Activated T-helper 9 cell treated with anti-CD3 and anti-CD28 coated beads, Interleukin-2, amount 50 U/mL, for 16 hours (primary cell): ENCODE results near the gene EXOC4.

Experiments
- DNase-seq: peaks from one replicate; pipeline ENCODE4 v3.0.0-alpha.2; 2020; ENCODE audit warnings: low read depth

EXOC4 gene

DNA sequence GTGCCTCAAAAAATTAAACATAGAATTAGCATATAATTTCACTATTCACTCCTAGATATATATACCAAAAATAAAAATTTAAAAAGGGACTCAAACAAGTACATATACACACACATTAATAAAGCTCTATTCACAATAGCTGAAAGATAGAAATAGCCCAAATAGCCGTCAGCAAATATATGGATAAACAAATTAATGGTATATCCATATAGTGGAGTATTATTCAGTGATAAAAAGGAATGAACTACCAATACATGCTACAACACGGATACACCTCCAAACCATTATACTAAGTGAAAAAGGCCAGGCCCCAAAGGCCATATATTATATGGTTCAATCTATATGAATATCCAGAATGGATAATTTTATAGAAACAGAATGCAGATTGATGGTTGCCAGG lies 459.7 kb downstream of the EXOC4 start:
- no peak for DNase-seq

GRCh38 chr7:133714654-133715053 lies 461.8 kb downstream of the EXOC4 start:
- DNase-seq = no peak

- DNase-seq = no peak
Measured at GRCh38 chr7:133718131-133718530, 465.3 kb downstream of the EXOC4 start.

DNA sequence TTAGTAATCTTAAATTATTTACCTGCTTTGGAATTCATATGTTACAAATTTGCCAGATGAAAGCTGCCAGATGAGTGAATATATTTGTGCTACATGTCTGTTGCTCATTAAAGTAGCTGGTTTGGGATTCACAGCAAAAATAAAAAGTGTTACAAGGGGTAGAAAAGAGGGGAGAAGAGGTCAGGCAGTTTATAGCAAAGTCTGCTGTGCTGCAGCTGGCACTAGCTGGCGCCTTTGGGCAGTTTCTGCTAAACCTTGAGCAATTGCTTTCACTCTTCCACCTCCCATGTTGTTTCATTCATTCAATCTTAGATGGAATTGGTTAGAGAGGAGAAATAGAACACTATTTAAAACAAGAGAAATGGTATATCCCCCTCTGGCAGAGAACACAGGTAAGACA lies 470.2 kb downstream of the EXOC4 start:
- DNase-seq = no peak

DNA sequence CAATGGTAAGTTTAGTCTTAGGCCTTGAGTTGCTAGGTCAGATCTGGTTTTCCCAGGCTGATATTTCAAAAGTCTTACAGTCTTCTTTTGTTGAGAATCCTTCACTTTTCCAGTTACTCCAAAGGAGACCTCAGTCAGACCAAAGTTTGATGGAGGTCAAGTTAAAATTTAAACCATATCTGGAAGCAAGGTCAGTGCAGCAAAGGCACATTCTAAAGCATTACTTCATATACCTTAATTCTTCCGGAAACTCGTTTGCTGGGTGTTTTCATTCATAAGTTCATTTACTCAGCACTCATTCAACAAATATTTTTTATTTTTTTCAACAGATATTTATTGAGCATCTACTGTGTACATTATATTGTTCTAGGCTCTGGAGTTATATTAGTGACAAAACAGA lies 471.3 kb downstream of the EXOC4 start:
- no peak for DNase-seq

GRCh38 chr7:133724694-133725093 lies 471.8 kb downstream of the EXOC4 start:
- DNase-seq = no peak

DNA sequence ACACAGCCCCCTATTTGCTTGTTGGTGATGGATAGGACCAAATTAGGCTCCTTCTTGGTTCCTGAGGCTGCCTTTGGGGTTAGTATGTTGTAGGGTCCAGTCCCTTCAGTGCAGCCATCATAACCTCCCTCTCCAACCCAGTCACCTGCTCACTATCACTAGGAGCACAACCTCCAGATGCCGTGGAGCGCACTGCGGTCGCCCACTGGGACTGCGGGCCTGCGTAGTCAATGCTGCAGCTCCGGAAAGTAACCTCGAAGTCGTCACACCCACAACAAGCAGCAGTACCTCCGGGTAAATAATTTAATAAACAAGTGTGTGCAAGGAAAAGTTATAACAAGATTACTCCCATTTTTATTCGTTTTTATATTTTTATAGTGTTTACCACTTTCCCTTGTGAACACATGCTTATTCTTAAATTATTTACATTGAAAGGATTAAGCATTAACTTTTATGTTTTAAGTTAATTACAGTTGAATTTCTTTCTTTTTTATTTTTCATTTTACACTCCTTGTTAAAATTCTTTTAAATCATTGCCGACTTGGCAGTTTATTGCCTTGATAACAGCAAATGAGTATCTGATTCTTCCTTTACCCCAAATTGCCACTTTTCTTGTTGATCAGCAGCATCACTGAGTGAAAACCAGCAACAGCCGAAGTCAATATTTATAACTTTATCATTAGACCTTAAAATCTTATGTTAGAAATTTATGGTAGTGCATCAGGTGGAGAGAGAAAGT lies 474.8 kb downstream of the EXOC4 start:
- DNase-seq = no peak

DNA sequence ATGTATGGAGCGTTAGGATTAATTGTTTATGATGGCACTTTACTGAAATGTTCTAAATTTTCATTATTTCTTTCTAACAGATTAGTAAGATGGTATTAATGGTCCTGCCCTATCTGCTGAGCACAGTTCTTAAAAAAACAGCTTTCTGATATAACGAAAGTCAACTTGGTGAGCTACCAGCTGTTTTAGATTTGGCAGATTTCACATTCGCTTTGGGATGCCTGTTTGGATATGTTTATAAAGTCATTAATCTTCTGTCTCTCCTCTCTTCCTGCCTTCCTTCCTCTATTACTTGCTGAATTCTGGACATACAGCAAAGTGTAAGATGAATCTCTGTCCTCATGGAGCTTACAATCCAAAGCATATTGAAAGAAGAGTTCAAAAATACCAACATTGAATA lies 477.5 kb downstream of the EXOC4 start:
- DNase-seq = no peak

GRCh38 chr7:133733401-133733800 lies 480.5 kb downstream of the EXOC4 start:
- no peak for DNase-seq

- no peak for DNase-seq
Measured at GRCh38 chr7:133735222-133735621, 482.3 kb downstream of the EXOC4 start.

DNA sequence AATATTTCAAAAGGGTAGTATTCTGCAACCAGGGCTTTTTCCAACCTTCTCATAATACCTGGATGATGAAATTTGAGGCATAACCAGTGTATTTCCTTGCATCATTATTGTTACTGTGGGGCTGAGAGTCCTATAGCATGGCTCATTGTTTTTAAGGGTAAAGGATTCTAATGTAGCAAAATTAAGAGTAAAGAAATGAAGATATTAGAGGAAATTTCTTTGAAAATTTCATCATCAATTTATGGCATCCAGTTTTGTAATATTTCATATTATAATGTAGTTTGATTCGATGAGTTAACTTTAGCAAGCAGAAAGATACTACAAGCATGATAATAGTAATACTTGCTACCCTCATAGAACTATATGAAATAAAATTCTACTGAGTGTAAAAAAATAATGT lies 486.9 kb downstream of the EXOC4 start:
- DNase-seq = no peak

DNA sequence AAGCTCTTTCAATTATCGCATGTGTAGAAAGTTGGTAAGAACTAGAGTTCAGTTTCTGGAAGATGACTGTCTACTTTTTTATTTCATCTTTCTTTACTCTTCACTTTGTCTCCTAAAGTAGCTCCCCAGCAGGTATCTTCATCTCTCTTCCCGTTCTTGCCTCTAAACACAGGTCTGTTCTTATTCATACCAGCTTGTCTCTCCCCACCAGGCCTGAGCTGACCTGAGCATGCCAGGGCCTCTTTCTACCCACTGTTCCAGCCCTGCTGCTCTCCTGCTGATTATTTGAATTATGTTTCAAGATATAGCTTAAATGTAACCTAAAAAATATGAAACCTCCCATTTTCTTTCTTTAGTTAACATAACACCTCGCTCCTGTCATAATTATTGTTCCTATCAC lies 488.2 kb downstream of the EXOC4 start:
- no peak for DNase-seq

- no peak for DNase-seq
Measured at GRCh38 chr7:133741703-133742102, 488.8 kb downstream of the EXOC4 start.

DNA sequence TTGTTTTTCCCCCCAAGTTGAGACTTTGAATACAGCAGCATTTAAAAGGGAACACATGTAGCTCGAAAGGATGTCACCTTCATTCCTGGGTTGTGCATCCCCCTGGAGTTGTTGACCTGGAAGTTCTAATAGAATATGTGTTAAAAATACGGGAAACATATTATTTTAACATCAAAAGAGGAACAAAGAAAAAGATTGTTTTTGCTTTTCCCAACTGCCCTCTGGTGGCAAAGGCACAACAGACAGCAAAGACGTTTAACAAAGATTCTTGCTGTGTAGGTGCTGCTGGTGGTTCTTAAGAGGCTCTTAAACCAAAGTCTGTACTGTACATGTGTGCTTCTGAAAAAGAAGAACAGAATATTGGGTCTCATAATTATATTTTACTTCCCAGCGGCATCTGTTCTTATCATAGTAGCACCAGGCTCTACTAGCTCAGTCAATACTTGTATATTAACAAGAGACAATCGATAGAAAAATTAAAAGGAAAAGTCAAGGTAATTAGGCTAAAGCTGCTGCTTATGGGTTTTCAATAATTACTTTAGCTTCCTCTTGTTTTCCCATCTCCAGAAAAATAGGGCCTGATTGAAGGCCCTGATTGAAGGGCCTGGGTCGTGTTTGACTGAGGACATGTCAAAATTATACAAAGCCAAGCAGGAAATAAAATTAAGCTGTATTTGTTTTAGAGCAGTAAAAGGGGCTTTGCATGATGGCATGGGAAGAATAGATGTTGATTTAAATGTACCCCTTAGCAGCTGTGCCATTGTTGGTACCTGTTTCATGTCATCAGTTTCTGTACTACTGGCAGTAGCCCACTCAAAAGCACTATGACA lies 490.0 kb downstream of the EXOC4 start:
- no peak for DNase-seq

DNA sequence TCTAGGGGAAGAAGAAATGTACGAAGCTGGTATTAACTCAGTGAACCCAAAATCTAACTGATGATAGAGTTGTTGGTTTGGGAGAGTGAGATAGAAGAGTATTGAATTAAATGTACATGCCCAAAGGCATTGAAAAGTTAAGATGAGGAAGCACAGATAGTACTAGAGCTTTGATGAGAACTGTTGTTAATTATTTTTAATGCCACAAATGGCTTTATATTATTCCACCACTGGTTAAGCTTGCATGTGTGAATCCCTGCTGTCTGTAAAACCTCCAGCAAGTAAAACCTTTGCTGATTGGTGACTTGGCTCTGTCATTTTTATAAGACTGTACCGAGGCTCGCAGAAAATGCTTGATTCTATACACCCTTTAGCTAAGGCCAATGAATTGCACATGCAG lies 491.6 kb downstream of the EXOC4 start:
- DNase-seq = no peak

GRCh38 chr7:133746305-133746704 lies 493.4 kb downstream of the EXOC4 start:
- no peak for DNase-seq

- DNase-seq = no peak
Measured at GRCh38 chr7:133746847-133747246, 494.0 kb downstream of the EXOC4 start.

DNA sequence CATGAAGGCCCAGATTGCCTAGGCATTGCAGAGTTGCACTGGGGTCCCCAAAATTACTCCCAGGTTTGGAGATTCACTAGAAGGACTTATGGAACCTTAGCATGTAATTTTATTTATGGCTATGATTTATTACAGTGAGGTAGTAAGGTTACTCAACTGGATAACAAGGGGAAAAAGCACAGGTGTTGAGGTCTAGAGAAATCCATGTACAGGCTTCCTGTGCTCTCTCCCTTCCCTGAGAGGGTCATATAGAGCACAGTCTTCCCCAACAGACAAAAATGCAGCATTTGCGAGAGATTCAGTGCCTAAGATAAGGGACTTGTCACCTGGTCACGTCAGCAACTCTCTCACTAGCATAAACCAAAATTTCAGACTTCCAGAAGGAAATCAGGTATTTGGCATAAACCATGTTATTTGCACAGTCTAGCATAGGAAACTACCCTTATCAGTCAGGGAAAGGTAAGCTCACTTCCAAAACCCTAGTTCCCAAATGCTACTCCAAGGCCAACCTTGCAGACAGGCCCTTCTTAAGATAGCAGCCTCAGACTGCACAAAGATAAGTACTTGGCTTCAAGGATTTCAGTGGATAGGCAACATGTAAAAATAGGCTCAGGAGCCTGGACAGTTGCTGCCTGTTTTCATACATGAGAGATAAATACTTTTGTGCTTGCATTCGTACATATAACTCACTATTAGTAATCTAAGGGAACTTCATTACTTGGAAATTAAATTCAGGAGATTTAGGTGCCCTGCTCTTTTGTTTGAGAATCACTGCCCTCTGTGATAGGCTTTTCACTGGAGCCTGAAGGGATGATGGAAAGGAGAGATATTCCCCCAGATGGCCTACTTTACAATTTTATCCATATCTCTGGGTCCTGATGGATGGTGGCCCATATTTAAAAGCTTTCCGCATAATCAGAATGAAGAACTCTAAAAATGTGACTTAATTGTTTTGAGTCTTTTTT lies 495.8 kb downstream of the EXOC4 start:
- DNase-seq = no peak

DNA sequence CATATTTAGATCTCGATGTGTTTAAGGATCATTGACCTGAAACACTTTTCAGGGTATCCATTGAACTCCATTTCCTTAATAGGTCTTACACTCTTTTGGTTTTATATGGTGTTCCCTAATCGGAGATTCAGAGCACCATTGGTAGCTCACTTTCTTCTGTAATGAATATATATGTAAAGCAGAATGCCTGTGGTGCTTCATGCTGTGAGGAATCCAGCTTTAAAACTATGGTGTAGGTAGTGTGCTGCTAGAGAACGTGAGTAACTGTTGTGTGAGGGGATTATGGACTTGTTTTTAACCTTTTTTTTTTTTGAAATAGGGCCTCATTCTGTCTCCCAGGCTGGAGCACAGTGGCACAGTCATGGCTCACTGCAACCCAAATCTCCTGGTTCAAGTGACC lies 497.4 kb downstream of the EXOC4 start:
- no peak for DNase-seq

- DNase-seq = no peak
Measured at GRCh38 chr7:133751079-133751478, 498.2 kb downstream of the EXOC4 start.

GRCh38 chr7:133753513-133753912 lies 500.6 kb downstream of the EXOC4 start:
- no peak for DNase-seq

GRCh38 chr7:133754708-133755107 lies 501.8 kb downstream of the EXOC4 start:
- DNase-seq = no peak
